GM12801 (cell line): ENCODE measurements around the gene FDPS.

Experiments used
- TF ChIP-seq, protein P1 (sequence below): IDR thresholded peaks from one replicate; pipeline ENCODE4 v1.5.1; 2011; ENCODE audit warnings: control low read depth; ENCODE audit not compliant: insufficient read length; ENCODE audit errors: extremely low read depth

The FDPS gene

DNA sequence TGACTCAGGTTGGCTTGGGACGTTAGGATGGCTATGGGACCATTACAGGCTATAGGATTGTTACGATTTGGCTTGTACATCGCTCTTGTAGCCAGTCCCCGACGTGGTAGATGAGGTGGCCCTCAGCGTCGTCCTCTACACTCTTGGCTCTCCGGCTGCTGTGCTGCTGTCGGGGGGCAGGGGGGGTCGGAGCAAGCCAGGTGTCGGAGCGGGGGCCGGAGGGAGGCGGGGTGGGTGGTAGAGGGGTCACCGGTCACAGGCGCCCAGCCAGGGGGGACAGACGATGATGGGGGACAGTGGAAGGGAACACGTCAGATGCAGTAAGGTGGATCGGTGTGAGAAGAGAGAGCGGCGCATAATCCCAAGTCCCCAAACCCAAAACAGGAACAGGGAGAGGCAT is 40.0 kb upstream of the FDPS start:
- TF ChIP-seq, protein P1, sequence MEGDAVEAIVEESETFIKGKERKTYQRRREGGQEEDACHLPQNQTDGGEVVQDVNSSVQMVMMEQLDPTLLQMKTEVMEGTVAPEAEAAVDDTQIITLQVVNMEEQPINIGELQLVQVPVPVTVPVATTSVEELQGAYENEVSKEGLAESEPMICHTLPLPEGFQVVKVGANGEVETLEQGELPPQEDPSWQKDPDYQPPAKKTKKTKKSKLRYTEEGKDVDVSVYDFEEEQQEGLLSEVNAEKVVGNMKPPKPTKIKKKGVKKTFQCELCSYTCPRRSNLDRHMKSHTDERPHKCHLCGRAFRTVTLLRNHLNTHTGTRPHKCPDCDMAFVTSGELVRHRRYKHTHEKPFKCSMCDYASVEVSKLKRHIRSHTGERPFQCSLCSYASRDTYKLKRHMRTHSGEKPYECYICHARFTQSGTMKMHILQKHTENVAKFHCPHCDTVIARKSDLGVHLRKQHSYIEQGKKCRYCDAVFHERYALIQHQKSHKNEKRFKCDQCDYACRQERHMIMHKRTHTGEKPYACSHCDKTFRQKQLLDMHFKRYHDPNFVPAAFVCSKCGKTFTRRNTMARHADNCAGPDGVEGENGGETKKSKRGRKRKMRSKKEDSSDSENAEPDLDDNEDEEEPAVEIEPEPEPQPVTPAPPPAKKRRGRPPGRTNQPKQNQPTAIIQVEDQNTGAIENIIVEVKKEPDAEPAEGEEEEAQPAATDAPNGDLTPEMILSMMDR: no peak

DNA sequence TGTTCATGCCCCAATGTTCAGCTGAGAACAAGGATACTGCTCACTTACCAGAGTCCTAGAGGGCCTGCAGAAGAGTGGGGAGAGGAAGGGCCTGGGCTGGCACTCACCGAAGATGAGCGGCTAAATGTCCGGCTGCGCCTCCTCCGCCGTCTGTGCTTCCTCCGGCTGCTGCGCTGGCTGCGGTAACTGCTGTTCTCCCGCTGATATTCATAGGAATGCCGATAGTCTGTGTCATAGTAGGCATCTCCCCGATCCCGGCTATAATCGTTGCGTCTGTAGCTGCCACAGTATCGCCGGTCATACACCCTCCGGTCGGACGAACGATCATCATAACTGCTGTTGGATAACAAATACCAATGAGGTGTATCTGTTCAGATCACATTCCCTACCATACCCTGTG is 39.3 kb upstream of the FDPS start:
- TF ChIP-seq, protein P1: no peak

DNA sequence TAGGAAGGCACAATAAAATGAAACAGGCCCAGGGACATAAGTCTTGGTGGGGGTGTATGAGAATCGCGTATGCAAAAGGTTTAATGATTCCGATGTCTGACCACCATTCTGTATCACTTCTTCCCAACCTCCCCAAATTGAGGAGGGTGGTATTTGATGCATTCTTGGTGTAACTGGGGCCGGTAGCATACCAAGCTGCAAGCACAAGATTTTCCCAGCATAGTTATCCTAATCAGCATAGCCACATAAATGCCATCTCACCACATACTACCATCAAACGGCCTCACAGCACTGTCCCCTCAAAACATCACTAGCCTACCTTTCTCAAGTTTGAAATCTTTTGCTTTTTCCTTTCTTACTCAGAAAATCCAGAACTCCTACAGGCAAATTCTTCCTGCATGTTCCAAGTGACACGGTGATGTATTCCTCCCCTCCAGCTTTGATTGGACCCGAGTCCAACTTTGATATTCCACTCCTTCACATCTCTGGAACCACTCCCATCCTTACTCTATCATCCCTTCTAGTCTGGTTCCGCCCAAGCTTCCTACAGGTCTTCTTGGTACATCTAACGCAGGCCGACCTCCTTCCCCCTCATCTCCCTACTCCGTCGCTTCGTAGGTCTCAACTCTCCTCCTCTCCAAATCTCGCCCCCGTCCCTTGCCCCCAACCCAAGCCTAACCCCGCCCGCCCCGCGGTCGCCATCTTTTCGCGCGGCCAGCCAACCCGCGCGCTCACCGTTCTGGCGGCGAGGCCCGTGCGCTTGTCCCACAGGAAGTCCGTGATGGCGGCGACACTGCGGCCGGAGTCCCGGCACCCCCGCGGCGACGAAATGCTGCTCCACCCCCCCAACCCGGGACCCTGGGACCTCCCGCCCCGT is 36.0 kb upstream of the FDPS start:
- TF ChIP-seq, protein P1: no peak

DNA sequence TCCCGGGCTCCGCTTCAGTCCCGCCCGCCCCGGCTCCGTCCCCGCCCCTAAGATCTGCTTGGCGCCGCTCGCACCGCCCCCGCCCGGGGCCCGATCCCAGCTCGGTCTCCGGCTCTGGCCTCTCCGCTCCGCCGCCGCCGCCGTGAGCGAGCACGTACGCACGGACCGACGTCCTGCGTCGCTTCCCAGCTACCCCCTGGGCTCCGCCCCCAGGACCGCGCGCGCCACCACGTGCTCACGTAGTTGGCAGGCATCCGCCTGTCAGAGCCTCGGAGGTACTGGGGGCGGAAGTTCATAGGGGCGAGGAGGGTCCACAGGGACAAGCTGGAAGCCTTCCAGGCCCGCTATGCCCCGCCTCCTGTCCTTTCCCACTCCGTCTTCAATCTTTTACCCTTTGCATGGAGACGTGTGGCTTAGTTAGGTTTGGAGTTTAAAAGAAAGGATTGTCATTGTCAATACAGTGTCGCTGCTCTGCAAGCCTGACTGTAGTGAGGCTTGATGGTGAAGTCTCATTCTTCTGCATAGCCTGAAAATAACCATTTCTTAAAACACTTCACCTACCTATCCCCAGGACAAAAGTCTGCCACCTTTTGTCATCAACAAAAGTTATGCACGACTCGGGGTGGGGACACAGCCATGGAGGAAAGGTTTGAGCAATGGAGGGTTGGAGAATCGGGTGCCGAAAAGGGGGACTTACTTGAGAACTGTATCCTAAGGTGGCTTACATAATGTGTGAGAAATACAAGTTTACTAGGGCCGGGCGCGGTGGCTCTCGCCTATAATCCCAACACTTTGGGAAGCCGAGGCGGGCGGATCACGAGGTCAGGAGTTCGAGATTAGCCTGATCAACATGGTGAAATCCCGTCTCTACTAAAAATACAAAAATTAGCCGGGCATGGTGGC is 35.1 kb upstream of the FDPS start, which contains the start of gene CLK2:
Gene CLK2, minus strand, starts transcription at position 162 of the 903 bp plus-strand sequence. CDS start 2,527 bp downstream, outside the sequence.
- TF ChIP-seq, protein P1: no peak

DNA sequence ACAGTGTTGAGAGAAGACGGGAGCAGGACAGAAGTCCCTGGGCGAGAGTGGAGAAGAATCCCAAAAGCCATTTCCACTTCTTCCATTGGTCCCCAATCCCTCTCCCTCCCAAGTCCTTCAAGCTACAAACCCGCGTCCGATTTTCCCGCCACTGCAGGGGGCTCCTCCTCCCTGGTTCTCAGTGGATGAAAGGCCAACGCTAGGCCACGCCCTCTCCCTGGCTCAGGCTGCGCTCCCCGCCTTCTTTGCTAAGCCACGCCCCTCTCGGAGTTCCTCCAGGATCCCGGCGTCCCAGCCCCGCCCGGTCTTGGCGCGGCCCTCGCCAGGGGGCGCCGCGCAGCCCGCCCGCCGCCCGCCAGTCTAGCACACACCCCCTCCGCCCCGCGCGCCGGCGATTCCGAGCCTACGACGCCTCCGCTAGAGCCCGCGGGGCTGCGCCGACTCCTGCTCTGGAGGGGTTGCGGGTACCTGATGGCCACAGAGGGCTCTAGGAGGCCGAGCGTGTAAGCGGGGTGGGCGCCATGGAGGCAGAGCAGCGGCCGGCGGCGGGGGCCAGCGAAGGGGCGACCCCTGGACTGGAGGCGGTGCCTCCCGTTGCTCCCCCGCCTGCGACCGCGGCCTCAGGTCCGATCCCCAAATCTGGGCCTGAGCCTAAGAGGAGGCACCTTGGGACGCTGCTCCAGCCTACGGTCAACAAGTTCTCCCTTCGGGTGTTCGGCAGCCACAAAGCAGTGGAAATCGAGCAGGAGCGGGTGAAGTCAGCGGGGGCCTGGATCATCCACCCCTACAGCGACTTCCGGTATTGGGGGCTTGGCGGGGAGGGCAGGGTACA is 31.4 kb upstream of the FDPS start, which contains the start of gene HCN3:
Gene HCN3, plus strand, starts transcription at position 394 of the 832 bp plus-strand sequence. Its CDS starts 128 bp downstream, at position 522.
- TF ChIP-seq, protein P1: no peak

DNA sequence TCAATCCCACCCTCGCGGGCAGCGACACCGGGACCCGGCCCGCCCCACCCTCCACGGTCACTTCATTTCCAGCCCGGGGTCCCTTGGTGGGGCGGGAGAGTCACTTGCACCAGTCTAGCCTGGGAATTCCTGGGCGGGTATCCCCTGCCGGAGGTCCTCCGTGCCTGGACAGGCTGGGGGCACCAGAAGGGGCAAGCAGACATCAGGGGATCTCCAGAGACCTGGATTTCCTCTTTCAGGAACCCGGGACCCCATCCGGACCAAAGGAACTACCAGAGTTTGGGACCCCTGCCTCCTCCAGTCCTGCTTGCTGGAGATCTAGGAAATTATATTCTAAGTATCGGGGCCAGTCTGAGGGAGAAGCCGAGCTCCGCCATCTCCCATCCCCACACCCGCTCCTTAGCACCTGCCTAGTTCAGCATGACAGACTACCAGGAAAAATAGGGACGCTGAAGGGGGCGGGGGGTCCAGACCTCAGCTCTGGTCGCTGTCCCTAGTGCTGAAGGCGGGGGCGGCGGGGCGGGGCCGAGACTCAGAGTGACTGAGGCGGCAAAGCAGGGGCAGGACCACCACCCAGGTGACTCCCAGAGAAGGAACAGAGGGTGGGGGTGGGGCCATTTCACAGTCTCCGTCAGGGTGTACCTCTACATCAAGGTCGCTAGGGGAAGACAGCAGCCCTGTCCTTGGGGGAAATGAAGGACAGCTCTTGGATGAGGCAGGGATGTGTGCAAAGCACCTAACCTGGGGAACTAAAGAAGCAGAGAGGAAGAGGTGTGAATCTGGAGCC is 30.6 kb upstream of the FDPS start:
- TF ChIP-seq, protein P1: no peak
